GM12878 (cell line): Measurements from ENCODE around the gene KDM1B.

Experiments used
- BRCA1 ChIP-seq: IDR thresholded peaks from 2 replicates; pipeline ENCODE4 v1.6.1; 2011; ENCODE audit warnings: low read depth, low read length, improper control_type of control experiment
- E4F1 ChIP-seq: fragments of 450-650 bp; IDR thresholded peaks from 2 replicates; pipeline ENCODE4 v1.6.1; 2018; ENCODE audit warnings: borderline replicate concordance, mild to moderate bottlenecking; ENCODE audit not compliant: partially characterized antibody
- EZH2 ChIP-seq: IDR thresholded peaks from 2 replicates; pipeline ENCODE4 v1.6.1; 2012; ENCODE audit warnings: low read depth, mild to moderate bottlenecking, control low read depth, inconsistent platforms, low read length, borderline replicate concordance; ENCODE audit not compliant: control insufficient read depth
- IRF3 ChIP-seq: fragments of 450-650 bp; IDR thresholded peaks from 2 replicates; pipeline ENCODE4 v1.6.1; 2014; ENCODE audit warnings: mild to moderate bottlenecking
- MAX ChIP-seq: IDR thresholded peaks from 2 replicates; pipeline ENCODE4 v1.6.1; 2012; ENCODE audit warnings: low read depth, low read length, improper control_type of control experiment
- POLR2AphosphoS2 ChIP-seq: IDR thresholded peaks from 2 replicates; pipeline ENCODE4 v1.6.1; 2011; ENCODE audit warnings: low read depth, mild to moderate bottlenecking, low read length, improper control_type of control experiment, moderate library complexity
- ZNF274 ChIP-seq: IDR thresholded peaks from one replicate; pipeline ENCODE4 v1.8.0; 2011; ENCODE audit not compliant: insufficient read length, insufficient read depth
- TF ChIP-seq, protein P1 (sequence below), 3 experiments: IDR thresholded peaks in 2 of 3; conservative IDR thresholded peaks in 1 of 3; 2 replicates each; pipeline ENCODE4 v1.5.1; 2011; ENCODE audit warnings: low read depth in 3 of 3, low read length in 3 of 3, mild to moderate bottlenecking in 3 of 3, control low read depth in 2 of 3, moderate library complexity in 2 of 3, inconsistent platforms in 1 of 3, mixed read lengths in 1 of 3; ENCODE audit not compliant: control insufficient read depth in 2 of 3, insufficient read depth in 1 of 3; ENCODE audit errors: extremely low read depth in 1 of 3
- TF ChIP-seq, protein P2 (sequence below): IDR thresholded peaks from 2 replicates; pipeline ENCODE4 v1.6.1; 2012; ENCODE audit warnings: mild to moderate bottlenecking, low read depth, low read length

- TF ChIP-seq IRF3: no peak
- TF ChIP-seq, protein P1, sequence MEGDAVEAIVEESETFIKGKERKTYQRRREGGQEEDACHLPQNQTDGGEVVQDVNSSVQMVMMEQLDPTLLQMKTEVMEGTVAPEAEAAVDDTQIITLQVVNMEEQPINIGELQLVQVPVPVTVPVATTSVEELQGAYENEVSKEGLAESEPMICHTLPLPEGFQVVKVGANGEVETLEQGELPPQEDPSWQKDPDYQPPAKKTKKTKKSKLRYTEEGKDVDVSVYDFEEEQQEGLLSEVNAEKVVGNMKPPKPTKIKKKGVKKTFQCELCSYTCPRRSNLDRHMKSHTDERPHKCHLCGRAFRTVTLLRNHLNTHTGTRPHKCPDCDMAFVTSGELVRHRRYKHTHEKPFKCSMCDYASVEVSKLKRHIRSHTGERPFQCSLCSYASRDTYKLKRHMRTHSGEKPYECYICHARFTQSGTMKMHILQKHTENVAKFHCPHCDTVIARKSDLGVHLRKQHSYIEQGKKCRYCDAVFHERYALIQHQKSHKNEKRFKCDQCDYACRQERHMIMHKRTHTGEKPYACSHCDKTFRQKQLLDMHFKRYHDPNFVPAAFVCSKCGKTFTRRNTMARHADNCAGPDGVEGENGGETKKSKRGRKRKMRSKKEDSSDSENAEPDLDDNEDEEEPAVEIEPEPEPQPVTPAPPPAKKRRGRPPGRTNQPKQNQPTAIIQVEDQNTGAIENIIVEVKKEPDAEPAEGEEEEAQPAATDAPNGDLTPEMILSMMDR (IDR thresholded peaks at IDR 0.05 in 2 of 3, conservative IDR thresholded peaks at IDR 0.05 in 1 of 3; ENCODE audit: control insufficient read depth in 2 of 3, extremely low read depth in 1 of 3, insufficient read depth in 1 of 3, low read depth in 3 of 3, low read length in 3 of 3): no peak
- TF ChIP-seq POLR2AphosphoS2: no peak
- TF ChIP-seq ZNF274: no peak
- no peak for TF ChIP-seq EZH2
- TF ChIP-seq MAX: no peak
- TF ChIP-seq, protein P2, sequence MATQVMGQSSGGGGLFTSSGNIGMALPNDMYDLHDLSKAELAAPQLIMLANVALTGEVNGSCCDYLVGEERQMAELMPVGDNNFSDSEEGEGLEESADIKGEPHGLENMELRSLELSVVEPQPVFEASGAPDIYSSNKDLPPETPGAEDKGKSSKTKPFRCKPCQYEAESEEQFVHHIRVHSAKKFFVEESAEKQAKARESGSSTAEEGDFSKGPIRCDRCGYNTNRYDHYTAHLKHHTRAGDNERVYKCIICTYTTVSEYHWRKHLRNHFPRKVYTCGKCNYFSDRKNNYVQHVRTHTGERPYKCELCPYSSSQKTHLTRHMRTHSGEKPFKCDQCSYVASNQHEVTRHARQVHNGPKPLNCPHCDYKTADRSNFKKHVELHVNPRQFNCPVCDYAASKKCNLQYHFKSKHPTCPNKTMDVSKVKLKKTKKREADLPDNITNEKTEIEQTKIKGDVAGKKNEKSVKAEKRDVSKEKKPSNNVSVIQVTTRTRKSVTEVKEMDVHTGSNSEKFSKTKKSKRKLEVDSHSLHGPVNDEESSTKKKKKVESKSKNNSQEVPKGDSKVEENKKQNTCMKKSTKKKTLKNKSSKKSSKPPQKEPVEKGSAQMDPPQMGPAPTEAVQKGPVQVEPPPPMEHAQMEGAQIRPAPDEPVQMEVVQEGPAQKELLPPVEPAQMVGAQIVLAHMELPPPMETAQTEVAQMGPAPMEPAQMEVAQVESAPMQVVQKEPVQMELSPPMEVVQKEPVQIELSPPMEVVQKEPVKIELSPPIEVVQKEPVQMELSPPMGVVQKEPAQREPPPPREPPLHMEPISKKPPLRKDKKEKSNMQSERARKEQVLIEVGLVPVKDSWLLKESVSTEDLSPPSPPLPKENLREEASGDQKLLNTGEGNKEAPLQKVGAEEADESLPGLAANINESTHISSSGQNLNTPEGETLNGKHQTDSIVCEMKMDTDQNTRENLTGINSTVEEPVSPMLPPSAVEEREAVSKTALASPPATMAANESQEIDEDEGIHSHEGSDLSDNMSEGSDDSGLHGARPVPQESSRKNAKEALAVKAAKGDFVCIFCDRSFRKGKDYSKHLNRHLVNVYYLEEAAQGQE: no peak
- TF ChIP-seq BRCA1: no peak
- no peak for TF ChIP-seq E4F1
Measured at GRCh38 chr6:18245079-18245478, 89.9 kb downstream of the KDM1B start.
